ENCODE data around the gene KCNJ3.

DNA sequence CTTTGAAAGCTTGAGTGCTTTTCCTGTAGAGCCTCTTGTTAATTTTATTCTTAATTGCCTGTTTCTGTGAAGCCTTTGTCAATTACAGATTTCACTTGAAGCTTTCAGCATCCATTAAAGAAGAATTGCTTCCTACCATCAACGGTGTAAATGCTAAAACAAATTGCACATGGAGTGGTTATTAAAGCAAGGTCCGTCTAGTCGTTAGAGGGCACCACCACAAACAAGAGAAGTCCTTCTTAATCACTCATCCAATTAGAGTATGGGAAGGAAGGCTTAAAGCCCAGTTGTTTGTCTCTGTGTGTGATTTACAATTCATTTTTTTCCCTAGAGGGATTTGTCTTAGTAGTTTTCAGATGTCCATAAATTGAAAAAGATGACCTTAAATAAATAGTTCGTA, 1.6 kb downstream of the KCNJ3 start:
- TF ChIP-seq, protein P1, sequence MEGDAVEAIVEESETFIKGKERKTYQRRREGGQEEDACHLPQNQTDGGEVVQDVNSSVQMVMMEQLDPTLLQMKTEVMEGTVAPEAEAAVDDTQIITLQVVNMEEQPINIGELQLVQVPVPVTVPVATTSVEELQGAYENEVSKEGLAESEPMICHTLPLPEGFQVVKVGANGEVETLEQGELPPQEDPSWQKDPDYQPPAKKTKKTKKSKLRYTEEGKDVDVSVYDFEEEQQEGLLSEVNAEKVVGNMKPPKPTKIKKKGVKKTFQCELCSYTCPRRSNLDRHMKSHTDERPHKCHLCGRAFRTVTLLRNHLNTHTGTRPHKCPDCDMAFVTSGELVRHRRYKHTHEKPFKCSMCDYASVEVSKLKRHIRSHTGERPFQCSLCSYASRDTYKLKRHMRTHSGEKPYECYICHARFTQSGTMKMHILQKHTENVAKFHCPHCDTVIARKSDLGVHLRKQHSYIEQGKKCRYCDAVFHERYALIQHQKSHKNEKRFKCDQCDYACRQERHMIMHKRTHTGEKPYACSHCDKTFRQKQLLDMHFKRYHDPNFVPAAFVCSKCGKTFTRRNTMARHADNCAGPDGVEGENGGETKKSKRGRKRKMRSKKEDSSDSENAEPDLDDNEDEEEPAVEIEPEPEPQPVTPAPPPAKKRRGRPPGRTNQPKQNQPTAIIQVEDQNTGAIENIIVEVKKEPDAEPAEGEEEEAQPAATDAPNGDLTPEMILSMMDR (conservative IDR thresholded peaks at IDR 0.05; ENCODE audit: low read length), result no peak
- TF ChIP-seq EZH2phosphoT487 (IDR thresholded peaks at IDR 0.05; ENCODE audit: borderline replicate concordance, low read depth, low read length), result no peak
